MM.1S (cell line): ENCODE data around the gene RYK.

ENCODE experiments used
- CTCF ChIP-seq: fragments of 300-600 bp; sonication (generic); IDR thresholded peaks from 2 replicates; pipeline ENCODE4 v1.5.1; 2016; ENCODE audit warnings: antibody characterized with exemption, low read length, mixed read lengths
- EZH2phosphoT487 ChIP-seq: fragments of 300-600 bp; sonication (generic); IDR thresholded peaks from 2 replicates; pipeline ENCODE4 v1.6.1; 2018; ENCODE audit warnings: antibody characterized with exemption, low read length

GRCh38 chr3:134295930-134296329 is 45.3 kb upstream of the RYK start:
- no peak for TF ChIP-seq CTCF
- TF ChIP-seq EZH2phosphoT487, result no peak; the same call in 1 of the 2 replicates
